Smooth muscle cell (in vitro differentiated cells): Measurements from ENCODE around the gene UBE2E1. TPM values are rescaled to one million over a fixed set of nuclear protein-coding genes. Genes with fewer than 3 reads are reported as not detected.

Source experiments
- DNase-seq: peaks from one replicate; lab custom pipeline; 2025; ENCODE audit not compliant: unreplicated experiment; lab: John Stamatoyannopoulos, UW
- H2AFZ ChIP-seq: fragments of 200-600 bp; sonication (generic); 2 replicates; pipeline ENCODE4 v1.6.0; 2016; ENCODE audit warnings: antibody characterized with exemption, low read depth, mild to moderate bottlenecking
- H3F3A ChIP-seq: fragments of 200-600 bp; sonication (generic); 2 replicates; pipeline ENCODE4 v1.6.0; 2017; ENCODE audit warnings: antibody characterized with exemption, low read depth
- H3K27ac ChIP-seq: fragments of 200-600 bp; sonication (generic); 2 replicates; pipeline ENCODE4 v1.5.1; 2016; ENCODE audit warnings: low read depth, mild to moderate bottlenecking
- H3K27me3 ChIP-seq: fragments of 200-600 bp; sonication (generic); 2 replicates; pipeline ENCODE4 v1.6.1; 2016; ENCODE audit warnings: low read depth, mild to moderate bottlenecking
- H3K36me3 ChIP-seq: fragments of 200-600 bp; sonication (generic); 2 replicates; pipeline ENCODE4 v1.5.1; 2016; ENCODE audit warnings: low read depth
- H3K4me1 ChIP-seq: fragments of 200-600 bp; sonication (generic); 2 replicates; pipeline ENCODE4 v1.5.1; 2016; ENCODE audit warnings: low read depth
- H3K4me2 ChIP-seq: fragments of 200-600 bp; sonication (generic); 2 replicates; pipeline ENCODE4 v1.6.0; 2016; ENCODE audit warnings: mild to moderate bottlenecking
- H3K4me3 ChIP-seq: fragments of 200-600 bp; sonication (generic); 2 replicates; pipeline ENCODE4 v1.5.1; 2016; ENCODE audit warnings: mild to moderate bottlenecking
- H3K79me2 ChIP-seq: fragments of 200-600 bp; sonication (generic); 2 replicates; pipeline ENCODE4 v1.6.0; 2016; ENCODE audit warnings: low read depth, mild to moderate bottlenecking
- H3K9ac ChIP-seq: fragments of 200-600 bp; sonication (generic); 2 replicates; pipeline ENCODE4 v1.6.0; 2016; ENCODE audit warnings: low read depth
- H3K9me3 ChIP-seq: fragments of 200-600 bp; sonication (generic); replicated peaks from 2 replicates; pipeline ENCODE4 v1.5.1; 2016; ENCODE audit warnings: low read depth
- H4K20me1 ChIP-seq: fragments of 200-600 bp; sonication (generic); 2 replicates; pipeline ENCODE4 v1.6.0; 2016; ENCODE audit warnings: low read depth
- WGBS: methylation state at CpG from one replicate; pipeline ENCODE4 v1.1.7; 2016; ENCODE audit warnings: low lambda C conversion rate; 5-methylcytosine and 5-hydroxymethylcytosine counted together
- polyA plus RNA-seq: library from polyadenylated mRNA; unstranded; fragments of >200 nt; fragmentation: Nextera tagmentation; extraction: Ambion mirVana; gene quantifications from 2 replicates; pipeline ENCODE4 v1.2.1, GENCODE V29; 2016
- total RNA-seq: library from RNA; depleted of rRNA; stranded (reverse); fragments of >200 nt; gene quantifications from 2 replicates; pipeline ENCODE4 v1.2.3, GENCODE V29; 2014
- TF ChIP-seq, protein P1 (sequence below): fragments of 200-600 bp; sonication (generic); IDR thresholded peaks from 2 replicates; pipeline ENCODE4 v1.5.1; 2017; ENCODE audit warnings: borderline replicate concordance, mild to moderate bottlenecking, antibody characterized with exemption; ENCODE audit not compliant: insufficient read depth, poor library complexity, severe bottlenecking

UBE2E1 gene
- total and polyA plus RNA-seq, 2 experiments from 2014 or later = 13.3 to 128 TPM

DNA sequence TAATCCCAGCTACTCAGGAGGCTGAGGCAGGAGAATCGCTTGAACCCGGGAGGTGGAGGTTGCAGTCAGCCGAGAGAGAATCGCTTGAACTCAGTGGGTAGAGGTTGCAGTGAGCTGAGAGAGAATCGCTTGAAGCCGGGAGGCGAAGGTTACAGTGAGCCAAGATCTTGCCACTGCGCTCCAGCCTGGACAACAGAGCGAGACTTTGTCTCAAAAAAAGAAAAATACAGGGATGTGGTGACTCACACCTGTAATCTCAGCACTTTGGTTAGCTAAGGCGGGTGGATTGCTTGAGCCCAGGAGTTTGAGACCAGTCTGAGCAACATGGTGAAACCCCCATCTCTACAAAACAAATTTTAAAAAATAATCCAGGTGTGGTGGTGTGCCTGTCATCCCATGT, 26.8 kb downstream of the UBE2E1 start:
- H3K79me2 ChIP-seq = peaks cover 86% of the 10 kb centered on the region
- peaks cover 100% of the 10 kb centered on the region for H4K20me1 ChIP-seq

GRCh38 chr3:23834082-23834870, 28.5 kb downstream of the UBE2E1 start:
- Histone ChIP-seq H3K79me2 (peaks cover 86% of the 10 kb centered on the region), H3K36me3 (no peaks in the 10 kb centered on the region), H3K27ac (no peak overlapping the region), H3K4me1 (peaks cover 13% of the 10 kb centered on the region), H3K9ac (no peak overlapping the region), H3K9me3 (no peaks in the 10 kb centered on the region), H3K4me2 (no peak overlapping the region), H3K4me3 (no peak overlapping the region), H4K20me1 (peaks cover 99% of the 10 kb centered on the region), H3K27me3 (no peaks in the 10 kb centered on the region), H3F3A (peaks cover 5% of the 10 kb centered on the region), H2AFZ (no peak overlapping the region)
- TF ChIP-seq, protein P1, sequence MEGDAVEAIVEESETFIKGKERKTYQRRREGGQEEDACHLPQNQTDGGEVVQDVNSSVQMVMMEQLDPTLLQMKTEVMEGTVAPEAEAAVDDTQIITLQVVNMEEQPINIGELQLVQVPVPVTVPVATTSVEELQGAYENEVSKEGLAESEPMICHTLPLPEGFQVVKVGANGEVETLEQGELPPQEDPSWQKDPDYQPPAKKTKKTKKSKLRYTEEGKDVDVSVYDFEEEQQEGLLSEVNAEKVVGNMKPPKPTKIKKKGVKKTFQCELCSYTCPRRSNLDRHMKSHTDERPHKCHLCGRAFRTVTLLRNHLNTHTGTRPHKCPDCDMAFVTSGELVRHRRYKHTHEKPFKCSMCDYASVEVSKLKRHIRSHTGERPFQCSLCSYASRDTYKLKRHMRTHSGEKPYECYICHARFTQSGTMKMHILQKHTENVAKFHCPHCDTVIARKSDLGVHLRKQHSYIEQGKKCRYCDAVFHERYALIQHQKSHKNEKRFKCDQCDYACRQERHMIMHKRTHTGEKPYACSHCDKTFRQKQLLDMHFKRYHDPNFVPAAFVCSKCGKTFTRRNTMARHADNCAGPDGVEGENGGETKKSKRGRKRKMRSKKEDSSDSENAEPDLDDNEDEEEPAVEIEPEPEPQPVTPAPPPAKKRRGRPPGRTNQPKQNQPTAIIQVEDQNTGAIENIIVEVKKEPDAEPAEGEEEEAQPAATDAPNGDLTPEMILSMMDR = no peak
- no peak for DNase-seq
- 94% methylated on average over 2 of the region's 2 CpGs for WGBS

More for the DNA sequence above, 26.8 kb downstream of the UBE2E1 start:
- H3K9ac ChIP-seq = no peak overlapping the region
- 88% methylated on average over 10 of the region's 10 CpGs for WGBS
- H3K27me3 ChIP-seq = no peaks in the 10 kb centered on the region
- no peak overlapping the region for H2AFZ ChIP-seq
- H3K27ac ChIP-seq = no peak overlapping the region
- DNase-seq = no peak
- no peak overlapping the region for H3K4me3 ChIP-seq
- peaks cover 13% of the 10 kb centered on the region for H3K4me1 ChIP-seq
- TF ChIP-seq, protein P1 = no peak
- H3K9me3 ChIP-seq = no peaks in the 10 kb centered on the region
- no peak overlapping the region for H3K4me2 ChIP-seq
- H3K36me3 ChIP-seq = no peaks in the 10 kb centered on the region
- no peaks in the 10 kb centered on the region for H3F3A ChIP-seq

DNA sequence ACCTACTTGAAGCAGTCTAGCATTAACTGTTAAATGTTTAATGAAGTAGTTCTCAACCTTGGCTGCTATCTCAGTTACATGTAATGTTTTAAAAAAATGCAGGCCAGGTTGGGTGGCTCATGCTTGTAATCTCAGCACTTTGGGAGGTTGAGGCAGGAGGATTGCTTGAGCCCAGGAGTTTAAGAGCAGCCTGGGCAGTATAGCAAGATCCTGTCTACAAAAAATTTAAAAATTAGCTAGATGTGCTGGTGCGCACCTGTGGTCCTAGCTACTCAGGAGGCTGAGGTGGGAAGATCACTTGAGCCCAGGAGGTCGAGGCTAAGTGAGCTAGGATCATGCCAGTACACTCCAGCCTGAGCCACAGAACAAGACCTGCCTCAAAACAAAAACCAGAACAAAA, 29.3 kb downstream of the UBE2E1 start:
- H3K9ac ChIP-seq = no peak overlapping the region
- H3K27me3 ChIP-seq = no peaks in the 10 kb centered on the region
- peaks cover 10% of the 10 kb centered on the region for H3F3A ChIP-seq
- no peak overlapping the region for H3K4me3 ChIP-seq
- peaks cover 86% of the 10 kb centered on the region for H3K79me2 ChIP-seq
- TF ChIP-seq, protein P1 = no peak
- no peak overlapping the region for H2AFZ ChIP-seq
- peaks cover 21% of the 10 kb centered on the region for H3K4me1 ChIP-seq
- DNase-seq = no peak
- no peak overlapping the region for H3K4me2 ChIP-seq
- H3K36me3 ChIP-seq = no peaks in the 10 kb centered on the region
- H4K20me1 ChIP-seq = peaks cover 99% of the 10 kb centered on the region
- H3K9me3 ChIP-seq = no peaks in the 10 kb centered on the region
- WGBS = 91% methylated on average over 2 of the region's 2 CpGs
- H3K27ac ChIP-seq = no peak overlapping the region

DNA sequence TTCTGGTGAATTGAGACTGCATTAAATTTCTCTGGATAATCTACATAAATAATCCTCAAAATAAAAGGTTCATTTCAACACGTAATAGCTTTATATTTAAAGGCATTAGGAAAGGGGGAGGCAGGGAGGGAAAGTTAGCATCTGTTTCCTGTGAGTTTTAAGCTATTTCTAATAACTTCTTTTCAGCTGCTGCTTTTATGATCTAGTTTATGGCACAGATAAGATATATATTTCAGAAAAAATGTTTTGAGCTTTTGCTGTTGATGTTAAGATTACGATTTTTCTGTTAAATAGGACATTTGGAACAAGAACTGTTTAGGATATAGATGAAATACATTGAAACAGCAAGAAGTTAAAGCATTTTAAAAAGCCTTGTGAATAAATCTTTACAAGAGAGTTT, 30.0 kb downstream of the UBE2E1 start:
- Histone ChIP-seq H3K27ac (no peak overlapping the region), H3K36me3 (no peaks in the 10 kb centered on the region), H4K20me1 (peaks cover 99% of the 10 kb centered on the region), H3K27me3 (no peaks in the 10 kb centered on the region), H2AFZ (no peak overlapping the region), H3K4me1 (peaks cover 24% of the 10 kb centered on the region), H3K79me2 (peaks cover 86% of the 10 kb centered on the region), H3K4me2 (no peak overlapping the region), H3K4me3 (no peak overlapping the region), H3K9me3 (no peaks in the 10 kb centered on the region), H3K9ac (no peak overlapping the region), H3F3A (peaks cover 10% of the 10 kb centered on the region)
- TF ChIP-seq, protein P1 = no peak
- WGBS = 71% methylated on average over 2 of the region's 2 CpGs
- DNase-seq = no peak
